GM18507 (cell line): ENCODE results near the gene BBS2.

ENCODE experiments used
- DNase-seq: peaks from one replicate; pipeline ENCODE4 v3.0.0; 2011; ENCODE audit warnings: low read depth; ENCODE audit not compliant: insufficient read length; ENCODE audit errors: extremely low spot score
- FAIRE-seq: peaks from 2 replicates; lab custom pipeline; 2011; peaks lifted over from hg19 to GRCh38; lab: Jason Lieb, UNC

BBS2 gene

GRCh38 chr16:56519459-56520250 lies at the start of gene BBS2:
BBS2 (minus strand) TSS chr16:56520024; CDS start chr16:56519862, 162 bp downstream.
- DNase-seq (peak; percentile 87), FAIRE-seq (peak; percentile 89)

- DNase-seq (no peak), FAIRE-seq (no peak)
These were observed 45.1 kb upstream of the BBS2 start, which contains the start of gene MT4 for GRCh38 chr16:56564793-56565477. MT4 (plus strand) TSS chr16:56565073; CDS start chr16:56565129, 56 bp downstream.

- no peak for FAIRE-seq
- no peak for DNase-seq
These were observed 41.3 kb upstream of the BBS2 start for GRCh38 chr16:56561126-56561525.

GRCh38 chr16:56560447-56560846 lies 40.6 kb upstream of the BBS2 start:
- DNase-seq (no peak), FAIRE-seq (no peak)

GRCh38 chr16:56559109-56559508 lies 39.3 kb upstream of the BBS2 start:
- FAIRE-seq (no peak), DNase-seq (no peak)

- DNase-seq (no peak), FAIRE-seq (no peak)
These were observed 38.4 kb upstream of the BBS2 start for GRCh38 chr16:56558024-56558747.

- DNase-seq = no peak
- no peak for FAIRE-seq
These were observed 34.6 kb upstream of the BBS2 start for GRCh38 chr16:56554441-56554840.

- FAIRE-seq (no peak), DNase-seq (no peak)
These were observed 32.2 kb upstream of the BBS2 start for GRCh38 chr16:56551796-56552738.

GRCh38 chr16:56549744-56550385 lies 30.0 kb upstream of the BBS2 start:
- FAIRE-seq = no peak
- DNase-seq = no peak

- DNase-seq (no peak), FAIRE-seq (no peak)
These were observed 29.3 kb upstream of the BBS2 start for GRCh38 chr16:56549161-56549560.

- FAIRE-seq = no peak
- no peak for DNase-seq
These were observed 28.2 kb upstream of the BBS2 start for GRCh38 chr16:56547949-56548567.

- DNase-seq (no peak), FAIRE-seq (no peak)
These were observed 27.5 kb upstream of the BBS2 start for GRCh38 chr16:56547120-56547948.

GRCh38 chr16:56542039-56542438 lies 22.2 kb upstream of the BBS2 start:
- DNase-seq (no peak), FAIRE-seq (no peak)

- no peak for DNase-seq
- no peak for FAIRE-seq
These were observed 19.8 kb upstream of the BBS2 start for GRCh38 chr16:56539656-56540055.

- DNase-seq (no peak), FAIRE-seq (no peak)
These were observed 18.5 kb upstream of the BBS2 start for GRCh38 chr16:56538331-56538730.

- FAIRE-seq (no peak), DNase-seq (no peak)
These were observed 15.1 kb upstream of the BBS2 start for GRCh38 chr16:56534847-56535383.

- DNase-seq = no peak
- FAIRE-seq = no peak
These were observed 12.9 kb upstream of the BBS2 start for GRCh38 chr16:56532714-56533113.
